Measurements from ENCODE around the gene TMEM82.
"Not testable (repeated sequence)": the region's sequence is repeated elsewhere in the genome, so short reads cannot be mapped to it uniquely, and the experiment has no call there.

TMEM82 gene

GRCh38 chr1:15742339-15742801 is at the start of gene TMEM82:
TSS of gene TMEM82 (plus strand) at chr1:15742499. CDS start at chr1:15742560, 61 bp downstream.
- DNase-seq (ENCODE audit: low spot score) (no peak), FAIRE-seq (no peak)

- FAIRE-seq (no peak), DNase-seq (ENCODE audit: low spot score) (no peak)
Observed at GRCh38 chr1:15693371-15693770, 48.9 kb upstream of the TMEM82 start.

GRCh38 chr1:15696956-15697521 is 45.3 kb upstream of the TMEM82 start:
- FAIRE-seq, result no peak
- no peak for DNase-seq (ENCODE audit: low spot score)

- FAIRE-seq (no peak), DNase-seq (ENCODE audit: low spot score) (no peak)
Observed at GRCh38 chr1:15698201-15698600, 44.1 kb upstream of the TMEM82 start.

GRCh38 chr1:15699321-15699720 is 43.0 kb upstream of the TMEM82 start:
- FAIRE-seq; DNase-seq (ENCODE audit: low spot score): not testable (repeated sequence)

- DNase-seq (ENCODE audit: low spot score), result no peak
- FAIRE-seq, result no peak
Observed at GRCh38 chr1:15700508-15700907, 41.8 kb upstream of the TMEM82 start.

- FAIRE-seq, result no peak
- DNase-seq (ENCODE audit: low spot score), result no peak
Observed at GRCh38 chr1:15701784-15702183, 40.5 kb upstream of the TMEM82 start.

GRCh38 chr1:15702722-15703550 is 39.4 kb upstream of the TMEM82 start:
- DNase-seq (ENCODE audit: low spot score), result peak; percentile 11

GRCh38 chr1:15703562-15703961 is 38.7 kb upstream of the TMEM82 start:
- FAIRE-seq (peak; percentile 75), DNase-seq (ENCODE audit: low spot score) (peak; percentile 53)

More at GRCh38 chr1:15702722-15703550, 39.4 kb upstream of the TMEM82 start:
- no peak for FAIRE-seq

GRCh38 chr1:15704526-15705183 is 37.6 kb upstream of the TMEM82 start:
- DNase-seq (ENCODE audit: low spot score) (no peak), FAIRE-seq (no peak)

- no peak for FAIRE-seq
Observed at GRCh38 chr1:15705184-15705566, 37.1 kb upstream of the TMEM82 start.

GRCh38 chr1:15706751-15707150 is 35.5 kb upstream of the TMEM82 start:
- FAIRE-seq (no peak), DNase-seq (ENCODE audit: low spot score) (no peak)

More at GRCh38 chr1:15705184-15705566, 37.1 kb upstream of the TMEM82 start:
- DNase-seq (ENCODE audit: low spot score), result no peak

GRCh38 chr1:15707239-15707925 is 34.9 kb upstream of the TMEM82 start:
- FAIRE-seq (no peak), DNase-seq (ENCODE audit: low spot score) (no peak)

GRCh38 chr1:15708486-15709137 is 33.7 kb upstream of the TMEM82 start:
- no peak for FAIRE-seq

GRCh38 chr1:15709226-15709625 is 33.1 kb upstream of the TMEM82 start:
- DNase-seq (ENCODE audit: low spot score) (no peak), FAIRE-seq (no peak)

More at GRCh38 chr1:15708486-15709137, 33.7 kb upstream of the TMEM82 start:
- no peak for DNase-seq (ENCODE audit: low spot score)

GRCh38 chr1:15712168-15712567 is 30.1 kb upstream of the TMEM82 start:
- no peak for DNase-seq (ENCODE audit: low spot score)
- no peak for FAIRE-seq

GRCh38 chr1:15714406-15715136 is 27.7 kb upstream of the TMEM82 start:
- FAIRE-seq (no peak), DNase-seq (ENCODE audit: low spot score) (no peak)

GRCh38 chr1:15717418-15718125 is 24.7 kb upstream of the TMEM82 start:
- DNase-seq (ENCODE audit: low spot score) (no peak), FAIRE-seq (no peak)

GRCh38 chr1:15718199-15718601 is 24.1 kb upstream of the TMEM82 start:
- FAIRE-seq, result no peak
- DNase-seq (ENCODE audit: low spot score), result no peak
